Activated CD8-positive, alpha-beta T cell treated with anti-CD3 and anti-CD28 coated beads, Interleukin-2, amount 10 ng/mL, durations not matched to agents 7 days and 5 days (primary cell): ENCODE data around the gene CCL20. TPM values are rescaled to one million over a fixed set of nuclear protein-coding genes. Genes with fewer than 3 reads are reported as not detected.
"Not testable (repeated sequence)": the region's sequence is repeated elsewhere in the genome, so short reads cannot be mapped to it uniquely, and the experiment has no call there.

Experiments used
- ATAC-seq: fragments of 150-1000 bp; cut with Tn5 transposase; one replicate; pipeline ENCODE4 v1.10.0; 2021; ENCODE audit warnings: moderate library complexity
- CTCF ChIA-PET: fragments of 350-600 bp; sonication (Branson Sonifier 250); formaldehyde crosslinking; loops from one replicate; lab custom pipeline; 2021; ENCODE audit warnings: antibody characterized with exemption; lab: Charles Lee
- POLR2A ChIA-PET: fragments of 350-600 bp; sonication (Branson Sonifier 250); formaldehyde crosslinking; loops from one replicate; lab custom pipeline; 2021; ENCODE audit warnings: antibody characterized with exemption; lab: Charles Lee
- DNase-seq: peaks from one replicate; pipeline ENCODE4 v3.0.0-alpha.2; 2020
- H3K27ac Mint-ChIP-seq: one replicate; pipeline ENCODE4 v1.8.0; 2021; ENCODE audit warnings: mild to moderate bottlenecking, mixed read lengths
- H3K27me3 Mint-ChIP-seq: one replicate; pipeline ENCODE4 v1.8.0; 2021; ENCODE audit warnings: low read depth, mixed read lengths
- H3K36me3 Mint-ChIP-seq: one replicate; pipeline ENCODE4 v1.8.0; 2021; ENCODE audit warnings: low read depth, mixed read lengths
- H3K4me1 Mint-ChIP-seq: one replicate; pipeline ENCODE4 v1.8.0; 2021; ENCODE audit warnings: low read depth, mixed read lengths
- H3K4me3 Mint-ChIP-seq: one replicate; pipeline ENCODE4 v1.8.0; 2021; ENCODE audit warnings: mild to moderate bottlenecking, mixed read lengths
- H3K9me3 Mint-ChIP-seq: one replicate; pipeline ENCODE4 v1.8.0; 2022; ENCODE audit warnings: mixed read lengths; ENCODE audit not compliant: insufficient read depth
- total RNA-seq, 2 experiments: library from RNA; stranded (reverse); gene quantifications; one replicate each; pipeline ENCODE4 v1.2.3, GENCODE V29; 2021

The CCL20 gene
- total RNA-seq, 2 experiments from 2014 or later: not detected

GRCh38 chr2:227782804-227783203 is 30.8 kb upstream of the CCL20 start:
- no peak overlapping the region for H3K27ac Mint-ChIP-seq
- peaks cover 12% of the 10 kb centered on the region for H3K4me1 Mint-ChIP-seq
- H3K36me3 Mint-ChIP-seq: no peaks in the 10 kb centered on the region
- peaks cover 9% of the 10 kb centered on the region for H3K27me3 Mint-ChIP-seq
- peak overlapping the region; percentile 68 for H3K4me3 Mint-ChIP-seq
- ChIA-PET CTCF (interaction anchor here (0.8 to 2.4 kb wide), 2 partner anchors 17 to 79 kb away, joined by 4 to 9 read pairs; no protein-coding TSS in a partner anchor), POLR2A (no interaction called here)
- ATAC-seq: no peak
- DNase-seq: no peak
- H3K9me3 Mint-ChIP-seq: no peaks in the 10 kb centered on the region

- H3K9me3 Mint-ChIP-seq: no peaks in the 10 kb centered on the region
- H3K27ac Mint-ChIP-seq: peak overlapping the region; percentile 71
- peak overlapping the region; percentile 68 for H3K4me3 Mint-ChIP-seq
- no peaks in the 10 kb centered on the region for H3K36me3 Mint-ChIP-seq
- H3K27me3 Mint-ChIP-seq: peaks cover 11% of the 10 kb centered on the region
- CTCF ChIA-PET: interaction anchor here (0.8 to 2.4 kb wide), 2 partner anchors 18 to 79 kb away, joined by 4 to 9 read pairs; no protein-coding TSS in a partner anchor
- peaks cover 12% of the 10 kb centered on the region for H3K4me1 Mint-ChIP-seq
- POLR2A ChIA-PET: interaction anchor here (0.9 kb wide), 1 partner anchor 22 kb away, joined by 3 read pairs; no protein-coding TSS in a partner anchor
- peak; percentile 35 for DNase-seq
- peak; percentile 89 for ATAC-seq
These were observed 30.1 kb upstream of the CCL20 start for GRCh38 chr2:227783404-227784138.

- ATAC-seq (no peak), DNase-seq (no peak)
- Mint-ChIP-seq H3K4me1 (peaks cover 12% of the 10 kb centered on the region), H3K27me3 (peaks cover 10% of the 10 kb centered on the region), H3K9me3 (no peaks in the 10 kb centered on the region), H3K36me3 (no peaks in the 10 kb centered on the region), H3K27ac (no peak overlapping the region), H3K4me3 (no peak overlapping the region)
- CTCF ChIA-PET: no interaction called here
- POLR2A ChIA-PET: no interaction called here
These were observed 28.3 kb upstream of the CCL20 start for GRCh38 chr2:227785293-227785692.

GRCh38 chr2:227788561-227789018 is 25.1 kb upstream of the CCL20 start:
- POLR2A ChIA-PET: no interaction called here
- Mint-ChIP-seq H3K36me3 (no peaks in the 10 kb centered on the region), H3K27ac (no peak overlapping the region), H3K27me3 (peaks cover 12% of the 10 kb centered on the region), H3K4me3 (no peak overlapping the region), H3K9me3 (no peaks in the 10 kb centered on the region), H3K4me1 (peaks cover 4% of the 10 kb centered on the region)
- ATAC-seq (no peak), DNase-seq (no peak)
- CTCF ChIA-PET: no interaction called here

GRCh38 chr2:227789803-227790202 is 23.8 kb upstream of the CCL20 start:
- Mint-ChIP-seq H3K4me3 (no peak overlapping the region), H3K9me3 (no peaks in the 10 kb centered on the region), H3K36me3 (no peaks in the 10 kb centered on the region), H3K4me1 (no peaks in the 10 kb centered on the region), H3K27ac (no peak overlapping the region), H3K27me3 (peaks cover 10% of the 10 kb centered on the region)
- DNase-seq (no peak), ATAC-seq (no peak)
- POLR2A ChIA-PET: interaction anchor here (0.6 kb wide), 1 partner anchor 925 kb away, joined by 3 read pairs; no protein-coding TSS in a partner anchor
- CTCF ChIA-PET: no interaction called here

- Mint-ChIP-seq H3K4me3 (no peak overlapping the region), H3K36me3 (no peaks in the 10 kb centered on the region), H3K27ac (no peak overlapping the region), H3K27me3 (peaks cover 5% of the 10 kb centered on the region), H3K4me1 (no peaks in the 10 kb centered on the region), H3K9me3 (no peaks in the 10 kb centered on the region)
- CTCF ChIA-PET: no interaction called here
- DNase-seq (no peak), ATAC-seq (no peak)
- POLR2A ChIA-PET: no interaction called here
These were observed 20.4 kb upstream of the CCL20 start for GRCh38 chr2:227793148-227793712.

- no peaks in the 10 kb centered on the region for H3K36me3 Mint-ChIP-seq
- no peak overlapping the region for H3K4me3 Mint-ChIP-seq
- DNase-seq: no peak
- no peak overlapping the region for H3K27ac Mint-ChIP-seq
- ChIA-PET POLR2A (no interaction called here), CTCF (no interaction called here)
- no peak for ATAC-seq
- H3K4me1 Mint-ChIP-seq: no peaks in the 10 kb centered on the region
- no peaks in the 10 kb centered on the region for H3K9me3 Mint-ChIP-seq
- peaks cover under 1% of the 10 kb centered on the region for H3K27me3 Mint-ChIP-seq
These were observed 17.5 kb upstream of the CCL20 start for GRCh38 chr2:227796045-227796711.

GRCh38 chr2:227796768-227797167 is 16.9 kb upstream of the CCL20 start:
- H3K4me3 Mint-ChIP-seq, DNase-seq, H3K4me1 Mint-ChIP-seq, H3K9me3 Mint-ChIP-seq, CTCF ChIA-PET, H3K36me3 Mint-ChIP-seq, H3K27ac Mint-ChIP-seq, H3K27me3 Mint-ChIP-seq, ATAC-seq, POLR2A ChIA-PET: not testable (repeated sequence)

GRCh38 chr2:227799202-227799601 is 14.4 kb upstream of the CCL20 start:
- no peak for DNase-seq
- Mint-ChIP-seq H3K36me3 (no peaks in the 10 kb centered on the region), H3K4me1 (no peaks in the 10 kb centered on the region), H3K27ac (no peak overlapping the region), H3K9me3 (no peaks in the 10 kb centered on the region), H3K4me3 (no peak overlapping the region), H3K27me3 (peaks cover 2% of the 10 kb centered on the region)
- ATAC-seq: no peak
- CTCF ChIA-PET: no interaction called here
- POLR2A ChIA-PET: no interaction called here

GRCh38 chr2:227802882-227803281 is 10.8 kb upstream of the CCL20 start:
- POLR2A ChIA-PET: no interaction called here
- H3K4me1 Mint-ChIP-seq: peaks cover 10% of the 10 kb centered on the region
- no peak overlapping the region for H3K27ac Mint-ChIP-seq
- no peak overlapping the region for H3K4me3 Mint-ChIP-seq
- no peaks in the 10 kb centered on the region for H3K9me3 Mint-ChIP-seq
- DNase-seq: no peak
- no peaks in the 10 kb centered on the region for H3K36me3 Mint-ChIP-seq
- H3K27me3 Mint-ChIP-seq: peaks cover 2% of the 10 kb centered on the region
- ATAC-seq: no peak
- CTCF ChIA-PET: no interaction called here

- Mint-ChIP-seq H3K4me3 (no peak overlapping the region), H3K9me3 (no peaks in the 10 kb centered on the region), H3K4me1 (peaks cover 10% of the 10 kb centered on the region), H3K27me3 (peaks cover 5% of the 10 kb centered on the region), H3K27ac (no peak overlapping the region), H3K36me3 (no peaks in the 10 kb centered on the region)
- POLR2A ChIA-PET: interaction anchor here (1.5 kb wide), 1 partner anchor 21 kb away, joined by 3 read pairs; no protein-coding TSS in a partner anchor
- ATAC-seq (no peak), DNase-seq (no peak)
- CTCF ChIA-PET: interaction anchor here (0.9 kb wide), 1 partner anchor 39 kb away, joined by 3 read pairs; no protein-coding TSS in a partner anchor
These were observed 8.7 kb upstream of the CCL20 start for GRCh38 chr2:227804975-227805374.
